ENCODE measurements around the gene KSR1. TPM values are rescaled to one million over a fixed set of nuclear protein-coding genes. Genes with fewer than 3 reads are reported as not detected.
A peak's percentile ranks its signal among the peaks of the same experiment; 100 is the strongest.
"Not testable (repeated sequence)": the region's sequence is repeated elsewhere in the genome, so short reads cannot be mapped to it uniquely, and the experiment has no call there.

KSR1 gene
- total RNA-seq, 1 donor: 6.5 TPM

DNA sequence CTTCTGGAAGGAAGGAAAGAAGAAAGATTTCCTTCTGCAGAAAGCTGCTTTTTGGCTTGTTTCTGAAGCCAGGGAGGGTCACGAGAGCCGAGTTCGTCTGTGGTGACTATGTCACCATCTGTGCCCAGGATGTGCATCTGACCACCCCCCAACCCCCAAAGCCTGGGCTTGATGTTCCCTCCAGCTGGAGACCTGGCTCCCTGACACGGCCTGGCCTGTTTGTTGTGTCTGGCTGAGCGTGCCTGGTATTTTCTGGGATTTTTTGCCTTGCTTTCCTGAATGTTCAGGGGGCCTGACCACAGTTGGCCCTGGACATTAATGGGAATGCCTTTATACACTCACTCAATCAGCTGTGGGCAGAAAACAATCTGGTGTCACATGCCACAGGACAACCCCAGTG lies 213.6 kb downstream of the KSR1 start:
- Histone ChIP-seq H3K4me1 (ENCODE audit: insufficient read depth, low read length) (no peaks in the 10 kb centered on the region), H3K27me3 (ENCODE audit: insufficient read depth, low read length) (no peaks in the 10 kb centered on the region), H3K79me2 (ENCODE audit: insufficient read depth, low read length) (no peaks in the 10 kb centered on the region), H3K4me2 (ENCODE audit: insufficient read depth, low read length) (no peak overlapping the region), H3K36me3 (ENCODE audit: insufficient read depth, low read length) (no peaks in the 10 kb centered on the region), H3K27ac (ENCODE audit: low read depth, low read length) (no peak overlapping the region), H3K9me3 (ENCODE audit: low read depth, low read length) (no peaks in the 10 kb centered on the region), H2AFZ (ENCODE audit: low read length) (no peak overlapping the region), H3K4me3 (ENCODE audit: insufficient read depth, low read length) (no peak overlapping the region), H4K20me1 (ENCODE audit: insufficient read depth, low read length) (no peaks in the 10 kb centered on the region)
- DNase-seq (ENCODE audit: insufficient read length, low spot score, missing footprints): peak; percentile 13
- TF ChIP-seq, protein P1, sequence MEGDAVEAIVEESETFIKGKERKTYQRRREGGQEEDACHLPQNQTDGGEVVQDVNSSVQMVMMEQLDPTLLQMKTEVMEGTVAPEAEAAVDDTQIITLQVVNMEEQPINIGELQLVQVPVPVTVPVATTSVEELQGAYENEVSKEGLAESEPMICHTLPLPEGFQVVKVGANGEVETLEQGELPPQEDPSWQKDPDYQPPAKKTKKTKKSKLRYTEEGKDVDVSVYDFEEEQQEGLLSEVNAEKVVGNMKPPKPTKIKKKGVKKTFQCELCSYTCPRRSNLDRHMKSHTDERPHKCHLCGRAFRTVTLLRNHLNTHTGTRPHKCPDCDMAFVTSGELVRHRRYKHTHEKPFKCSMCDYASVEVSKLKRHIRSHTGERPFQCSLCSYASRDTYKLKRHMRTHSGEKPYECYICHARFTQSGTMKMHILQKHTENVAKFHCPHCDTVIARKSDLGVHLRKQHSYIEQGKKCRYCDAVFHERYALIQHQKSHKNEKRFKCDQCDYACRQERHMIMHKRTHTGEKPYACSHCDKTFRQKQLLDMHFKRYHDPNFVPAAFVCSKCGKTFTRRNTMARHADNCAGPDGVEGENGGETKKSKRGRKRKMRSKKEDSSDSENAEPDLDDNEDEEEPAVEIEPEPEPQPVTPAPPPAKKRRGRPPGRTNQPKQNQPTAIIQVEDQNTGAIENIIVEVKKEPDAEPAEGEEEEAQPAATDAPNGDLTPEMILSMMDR (IDR thresholded peaks at IDR 0.05; ENCODE audit: extremely low read depth, low read depth, low read length): no peak

DNA sequence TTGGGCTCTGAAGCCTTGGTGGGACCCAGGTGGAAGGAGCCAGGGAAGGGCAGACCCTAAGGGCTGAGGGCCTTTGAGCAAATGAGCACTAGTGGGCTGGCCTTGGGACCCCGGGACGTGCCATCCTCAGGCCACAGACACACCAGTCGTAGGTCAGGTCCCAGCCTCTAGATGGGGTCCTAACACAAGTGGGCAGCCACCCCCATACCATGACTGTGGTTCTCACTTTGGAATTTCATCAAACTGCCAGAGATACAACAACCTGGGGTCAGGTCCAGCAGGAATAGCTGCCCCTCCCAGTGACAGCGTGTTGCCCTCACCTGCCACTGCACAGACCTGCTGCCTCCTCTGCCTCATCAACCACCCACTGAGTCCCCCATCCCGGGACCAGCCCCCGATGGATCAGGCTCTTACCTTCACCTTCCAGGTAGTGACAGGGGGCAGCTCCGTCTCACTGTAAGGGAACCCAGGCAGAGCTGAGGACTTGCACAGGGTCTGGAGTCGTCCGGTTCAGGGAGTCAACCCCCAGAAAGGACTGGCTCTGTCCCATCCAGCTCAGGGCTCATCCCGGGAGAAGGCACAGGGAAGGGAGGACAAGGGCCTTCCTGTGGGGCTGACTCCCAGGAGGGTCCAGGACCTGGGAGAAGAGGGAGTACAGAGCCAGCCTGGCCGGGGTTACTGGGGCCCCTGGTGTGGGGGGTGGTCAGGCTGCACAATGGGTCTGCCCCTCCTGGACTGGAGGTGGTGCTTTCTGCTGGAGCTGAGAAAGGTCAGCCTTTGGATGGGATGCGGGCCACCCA lies 214.7 kb downstream of the KSR1 start:
- H4K20me1 ChIP-seq (ENCODE audit: insufficient read depth, low read length): no peaks in the 10 kb centered on the region
- no peaks in the 10 kb centered on the region for H3K4me1 ChIP-seq (ENCODE audit: insufficient read depth, low read length)
- H3K27me3 ChIP-seq (ENCODE audit: insufficient read depth, low read length): no peaks in the 10 kb centered on the region
- no peaks in the 10 kb centered on the region for H3K36me3 ChIP-seq (ENCODE audit: insufficient read depth, low read length)
- H3K9me3 ChIP-seq (ENCODE audit: low read depth, low read length): no peaks in the 10 kb centered on the region
- no peak overlapping the region for H3K4me2 ChIP-seq (ENCODE audit: insufficient read depth, low read length)
- peak; percentile 23 for DNase-seq (ENCODE audit: insufficient read length, low spot score, missing footprints)
- no peak overlapping the region for H3K27ac ChIP-seq (ENCODE audit: low read depth, low read length)
- no peak overlapping the region for H2AFZ ChIP-seq (ENCODE audit: low read length)
- TF ChIP-seq, protein P1 (IDR thresholded peaks at IDR 0.05; ENCODE audit: extremely low read depth, low read depth, low read length): no peak
- no peak overlapping the region for H3K4me3 ChIP-seq (ENCODE audit: insufficient read depth, low read length)
- no peaks in the 10 kb centered on the region for H3K79me2 ChIP-seq (ENCODE audit: insufficient read depth, low read length)

DNA sequence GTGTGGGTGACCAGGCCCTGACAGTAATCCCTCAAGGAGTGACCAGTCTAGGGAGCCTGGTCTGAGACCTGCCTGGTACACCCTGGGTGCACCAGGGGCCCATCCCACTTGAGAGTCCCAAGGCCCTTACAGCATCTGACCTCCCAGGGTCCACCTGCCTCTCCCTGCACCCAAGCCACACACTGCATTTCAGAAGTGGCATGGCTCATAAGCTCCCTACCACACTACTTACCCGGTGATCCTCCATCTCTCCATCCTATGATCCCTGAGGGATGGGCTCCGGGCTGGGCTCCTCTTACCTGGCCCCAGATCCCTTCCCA lies 215.3 kb downstream of the KSR1 start:
- no peak overlapping the region for H3K4me2 ChIP-seq (ENCODE audit: insufficient read depth, low read length)
- no peaks in the 10 kb centered on the region for H3K4me1 ChIP-seq (ENCODE audit: insufficient read depth, low read length)
- H3K9me3 ChIP-seq (ENCODE audit: low read depth, low read length): no peaks in the 10 kb centered on the region
- H3K4me3 ChIP-seq (ENCODE audit: insufficient read depth, low read length): no peak overlapping the region
- no peaks in the 10 kb centered on the region for H3K27me3 ChIP-seq (ENCODE audit: insufficient read depth, low read length)
- no peak overlapping the region for H2AFZ ChIP-seq (ENCODE audit: low read length)
- H3K36me3 ChIP-seq (ENCODE audit: insufficient read depth, low read length): no peaks in the 10 kb centered on the region
- TF ChIP-seq, protein P1 (IDR thresholded peaks at IDR 0.05; ENCODE audit: extremely low read depth, low read depth, low read length): no peak
- peak; percentile 69 for DNase-seq (ENCODE audit: insufficient read length, low spot score, missing footprints)
- H4K20me1 ChIP-seq (ENCODE audit: insufficient read depth, low read length): no peaks in the 10 kb centered on the region
- H3K27ac ChIP-seq (ENCODE audit: low read depth, low read length): no peak overlapping the region
- H3K79me2 ChIP-seq (ENCODE audit: insufficient read depth, low read length): no peaks in the 10 kb centered on the region

GRCh38 chr17:27671977-27672480 lies 215.8 kb downstream of the KSR1 start:
- not testable (repeated sequence) for H3K36me3 ChIP-seq (ENCODE audit: insufficient read depth, low read length); H3K4me1 ChIP-seq (ENCODE audit: insufficient read depth, low read length); H3K27ac ChIP-seq (ENCODE audit: low read depth, low read length); H3K79me2 ChIP-seq (ENCODE audit: insufficient read depth, low read length); H4K20me1 ChIP-seq (ENCODE audit: insufficient read depth, low read length); H3K27me3 ChIP-seq (ENCODE audit: insufficient read depth, low read length); H3K4me3 ChIP-seq (ENCODE audit: insufficient read depth, low read length); H3K9me3 ChIP-seq (ENCODE audit: low read depth, low read length); H3K4me2 ChIP-seq (ENCODE audit: insufficient read depth, low read length); H2AFZ ChIP-seq (ENCODE audit: low read length)
- peak; percentile 18 for DNase-seq (ENCODE audit: insufficient read length, low spot score, missing footprints)

Data from osteoblast (primary cell).